Mesendoderm (in vitro differentiated cells): Measurements from ENCODE around the gene MED13.
A peak's percentile ranks its signal among the peaks of the same experiment; 100 is the strongest.

Experiments
- DNase-seq: peaks from one replicate; pipeline ENCODE4 v3.0.0; 2013
- H2AK5ac ChIP-seq: 2 replicates; pipeline ENCODE4 v1.6.1; 2013; ENCODE audit warnings: low read length, inconsistent platforms
- H2BK120ac ChIP-seq: 2 replicates; pipeline ENCODE4 v1.6.1; 2013; ENCODE audit warnings: low read depth, mild to moderate bottlenecking, low read length, moderate library complexity, mixed read lengths
- H2BK15ac ChIP-seq: replicated peaks from 2 replicates; pipeline ENCODE4 v1.6.1; 2013; ENCODE audit warnings: low read depth, mild to moderate bottlenecking, moderate library complexity
- H2BK5ac ChIP-seq: 2 replicates; pipeline ENCODE4 v1.6.1; 2013; ENCODE audit warnings: low read length, inconsistent platforms
- H3K18ac ChIP-seq: 2 replicates; pipeline ENCODE4 v1.6.1; 2013; ENCODE audit warnings: mild to moderate bottlenecking, low read length, mixed read lengths
- H3K23ac ChIP-seq: one replicate; pipeline ENCODE4 v1.6.1; 2013; ENCODE audit warnings: low read length
- H3K27ac ChIP-seq: 2 replicates; pipeline ENCODE4 v1.5.1; 2013; ENCODE audit warnings: low read depth, mild to moderate bottlenecking, inconsistent platforms, low read length, moderate library complexity
- H3K27me3 ChIP-seq: 2 replicates; pipeline ENCODE4 v1.6.1; 2013; ENCODE audit warnings: low read length, control low read depth, mild to moderate bottlenecking, inconsistent platforms; ENCODE audit not compliant: insufficient read depth, poor library complexity
- H3K36me3 ChIP-seq: 2 replicates; pipeline ENCODE4 v1.6.1; 2013; ENCODE audit warnings: low read length, inconsistent platforms; ENCODE audit not compliant: control insufficient read depth, insufficient read depth
- H3K4ac ChIP-seq: one replicate; pipeline ENCODE4 v1.6.1; 2013; ENCODE audit warnings: low read depth, mild to moderate bottlenecking, low read length, moderate library complexity
- H3K4me1 ChIP-seq: 2 replicates; pipeline ENCODE4 v1.6.1; 2013; ENCODE audit warnings: low read depth, low read length, inconsistent platforms; ENCODE audit not compliant: control insufficient read depth
- H3K4me2 ChIP-seq: 2 replicates; pipeline ENCODE4 v1.6.1; 2013; ENCODE audit warnings: low read length
- H3K4me3 ChIP-seq: 2 replicates; pipeline ENCODE4 v1.5.1; 2013; ENCODE audit warnings: mild to moderate bottlenecking, low read length
- H3K56ac ChIP-seq: one replicate; pipeline ENCODE4 v1.6.1; 2013; ENCODE audit warnings: low read length
- H3K79me1 ChIP-seq: 2 replicates; pipeline ENCODE4 v1.6.1; 2013; ENCODE audit warnings: low read length, inconsistent platforms
- H3K79me2 ChIP-seq: 2 replicates; pipeline ENCODE4 v1.6.1; 2013; ENCODE audit warnings: mild to moderate bottlenecking, low read length; ENCODE audit not compliant: control insufficient read depth, insufficient read depth
- H3K9ac ChIP-seq: 2 replicates; pipeline ENCODE4 v1.6.1; 2013; ENCODE audit warnings: low read length, inconsistent platforms
- H4K5ac ChIP-seq: one replicate; pipeline ENCODE4 v1.6.1; 2013; ENCODE audit warnings: low read length
- H4K8ac ChIP-seq: one replicate; pipeline ENCODE4 v1.6.1; 2013; ENCODE audit warnings: low read depth, mild to moderate bottlenecking, control low read depth, low read length, moderate library complexity
- WGBS: extraction: QIAGEN DNeasy Blood & Tissue Kit; methylation state at CpG from one replicate; pipeline ENCODE4 v1.1.7; 2013; ENCODE audit warnings: low lambda C conversion rate, missing lambda C conversion rate; ENCODE audit not compliant: insufficient coverage; ENCODE audit errors: extremely low coverage; 5-methylcytosine and 5-hydroxymethylcytosine counted together

MED13 gene

DNA sequence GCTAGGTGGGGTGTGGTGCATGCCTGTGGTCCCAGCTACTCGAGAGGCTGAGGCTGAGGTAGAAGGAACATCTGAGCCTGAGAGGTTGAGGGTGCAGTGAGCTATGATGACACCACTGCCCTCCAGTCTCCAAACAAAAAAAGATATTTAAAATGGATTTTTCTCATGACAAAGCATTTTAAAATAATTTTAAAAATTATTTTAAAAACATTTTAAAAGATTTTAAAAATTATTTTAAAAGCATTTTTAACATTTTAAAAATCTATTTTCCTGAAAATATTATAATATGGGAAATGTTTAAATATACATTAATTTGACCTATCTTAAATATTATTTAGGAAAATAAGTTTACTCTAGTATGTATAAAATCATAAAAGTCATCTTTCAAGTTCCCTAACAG is 26.8 kb downstream of the MED13 start:
- Histone ChIP-seq H3K18ac (no peak overlapping the region), H2BK120ac (no peak overlapping the region), H2BK5ac (no peak overlapping the region), H3K4ac (no peak overlapping the region), H3K4me3 (no peak overlapping the region), H3K9ac (no peak overlapping the region), H3K36me3 (no peaks in the 10 kb centered on the region), H3K4me1 (no peaks in the 10 kb centered on the region), H4K8ac (no peak overlapping the region), H3K56ac (no peak overlapping the region), H2AK5ac (no peak overlapping the region), H3K79me2 (peaks cover 16% of the 10 kb centered on the region), H3K4me2 (no peak overlapping the region), H3K27me3 (no peaks in the 10 kb centered on the region), H3K23ac (no peak overlapping the region), H3K79me1 (peaks cover 9% of the 10 kb centered on the region), H3K27ac (no peak overlapping the region), H2BK15ac (no peak overlapping the region), H4K5ac (no peak overlapping the region)
- no peak for DNase-seq
- WGBS: no CpG with 5 or more reads among the region's 1 CpG

GRCh38 chr17:62033317-62033716 is 31.8 kb downstream of the MED13 start:
- no peak overlapping the region for H3K9ac ChIP-seq
- no peak overlapping the region for H3K4ac ChIP-seq
- H3K79me2 ChIP-seq: peaks cover 7% of the 10 kb centered on the region
- no peak for DNase-seq
- H2BK120ac ChIP-seq: no peak overlapping the region
- peaks cover 8% of the 10 kb centered on the region for H3K36me3 ChIP-seq
- H3K27ac ChIP-seq: no peak overlapping the region
- no peak overlapping the region for H3K56ac ChIP-seq
- peaks cover 8% of the 10 kb centered on the region for H3K79me1 ChIP-seq
- H3K18ac ChIP-seq: no peak overlapping the region
- no peak overlapping the region for H3K23ac ChIP-seq
- no peak overlapping the region for H4K5ac ChIP-seq
- H4K8ac ChIP-seq: no peak overlapping the region
- H2BK15ac ChIP-seq: no peak overlapping the region
- H2AK5ac ChIP-seq: no peak overlapping the region
- H3K4me3 ChIP-seq: no peak overlapping the region
- no peaks in the 10 kb centered on the region for H3K4me1 ChIP-seq
- no peak overlapping the region for H3K4me2 ChIP-seq
- H2BK5ac ChIP-seq: no peak overlapping the region
- H3K27me3 ChIP-seq: no peaks in the 10 kb centered on the region

DNA sequence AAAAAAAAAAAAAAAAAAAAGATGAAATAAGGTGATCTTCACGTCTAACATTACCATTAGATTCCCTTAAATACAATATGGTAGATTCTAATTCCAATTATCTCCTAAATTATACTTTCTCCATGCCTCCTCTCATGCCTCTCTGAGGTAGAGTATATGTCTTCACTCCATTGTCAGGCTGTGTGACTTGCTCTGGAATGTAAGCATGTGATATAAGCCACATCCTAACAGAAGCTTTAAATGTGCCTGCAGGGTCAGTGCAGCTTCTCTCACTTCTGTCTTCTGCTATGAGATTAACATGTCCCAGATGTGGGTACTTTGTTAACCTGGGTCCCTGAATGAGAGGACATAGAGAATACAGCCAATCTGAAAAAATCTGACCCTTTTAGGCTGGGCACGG is 32.6 kb downstream of the MED13 start:
- no CpG with 5 or more reads among the region's 2 CpGs for WGBS
- H3K23ac ChIP-seq: no peak overlapping the region
- H2BK5ac ChIP-seq: no peak overlapping the region
- no peak overlapping the region for H3K4me3 ChIP-seq
- H3K27me3 ChIP-seq: no peaks in the 10 kb centered on the region
- no peak overlapping the region for H3K4ac ChIP-seq
- peaks cover 6% of the 10 kb centered on the region for H3K79me1 ChIP-seq
- no peak overlapping the region for H2BK15ac ChIP-seq
- H3K4me1 ChIP-seq: no peaks in the 10 kb centered on the region
- no peak overlapping the region for H4K8ac ChIP-seq
- H3K79me2 ChIP-seq: peaks cover 8% of the 10 kb centered on the region
- H3K36me3 ChIP-seq: peaks cover 8% of the 10 kb centered on the region
- H2BK120ac ChIP-seq: no peak overlapping the region
- no peak overlapping the region for H3K27ac ChIP-seq
- H4K5ac ChIP-seq: no peak overlapping the region
- H3K9ac ChIP-seq: no peak overlapping the region
- H2AK5ac ChIP-seq: no peak overlapping the region
- peak; percentile 4 for DNase-seq
- no peak overlapping the region for H3K56ac ChIP-seq
- H3K18ac ChIP-seq: no peak overlapping the region
- H3K4me2 ChIP-seq: no peak overlapping the region

DNA sequence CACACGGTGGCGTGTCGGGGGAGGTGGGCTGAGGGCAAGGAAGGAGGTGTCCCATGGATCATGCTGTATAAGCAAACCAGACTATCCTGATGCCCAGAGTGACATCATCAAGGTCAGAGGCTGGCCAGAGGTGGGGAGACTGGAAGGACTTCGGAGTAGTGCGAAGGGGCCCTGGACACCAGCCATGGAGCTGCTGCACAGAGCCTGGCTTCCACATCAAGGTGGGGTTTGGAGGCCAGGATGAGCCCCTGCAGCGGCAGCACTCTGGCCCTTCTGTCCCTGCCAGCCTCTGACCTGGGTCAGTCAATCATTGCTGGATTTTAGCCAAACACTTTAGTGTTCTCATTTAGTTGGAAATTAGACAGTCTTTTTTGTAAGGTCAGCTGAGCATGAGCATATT is 34.8 kb downstream of the MED13 start:
- H2BK120ac ChIP-seq: no peak overlapping the region
- H3K18ac ChIP-seq: no peak overlapping the region
- no peaks in the 10 kb centered on the region for H3K4me1 ChIP-seq
- no peak overlapping the region for H3K4me3 ChIP-seq
- H3K36me3 ChIP-seq: peaks cover 8% of the 10 kb centered on the region
- no CpG with 5 or more reads among the region's 6 CpGs for WGBS
- H3K56ac ChIP-seq: no peak overlapping the region
- H4K5ac ChIP-seq: no peak overlapping the region
- H3K4ac ChIP-seq: no peak overlapping the region
- no peak overlapping the region for H3K9ac ChIP-seq
- no peak overlapping the region for H4K8ac ChIP-seq
- H2BK5ac ChIP-seq: no peak overlapping the region
- H2AK5ac ChIP-seq: no peak overlapping the region
- no peak overlapping the region for H2BK15ac ChIP-seq
- H3K79me1 ChIP-seq: peaks cover 5% of the 10 kb centered on the region
- H3K27ac ChIP-seq: no peak overlapping the region
- peaks cover 4% of the 10 kb centered on the region for H3K79me2 ChIP-seq
- H3K4me2 ChIP-seq: no peak overlapping the region
- no peak overlapping the region for H3K23ac ChIP-seq
- no peak for DNase-seq
- H3K27me3 ChIP-seq: no peaks in the 10 kb centered on the region

- Histone ChIP-seq H3K36me3 (peaks cover 4% of the 10 kb centered on the region), H2BK120ac (no peak overlapping the region), H3K4ac (no peak overlapping the region), H3K9ac (no peak overlapping the region), H3K18ac (no peak overlapping the region), H3K79me1 (no peaks in the 10 kb centered on the region), H3K23ac (no peak overlapping the region), H4K5ac (no peak overlapping the region), H3K4me2 (no peak overlapping the region), H2AK5ac (no peak overlapping the region), H2BK5ac (no peak overlapping the region), H4K8ac (no peak overlapping the region), H3K4me1 (no peaks in the 10 kb centered on the region), H3K79me2 (peaks cover 2% of the 10 kb centered on the region), H3K27ac (no peak overlapping the region), H3K27me3 (no peaks in the 10 kb centered on the region), H2BK15ac (no peak overlapping the region), H3K4me3 (no peak overlapping the region), H3K56ac (no peak overlapping the region)
- WGBS: no CpG with 5 or more reads among the region's 2 CpGs
- DNase-seq: no peak
Measured at GRCh38 chr17:62024866-62025265, 40.2 kb downstream of the MED13 start.

- no peaks in the 10 kb centered on the region for H3K4me1 ChIP-seq
- no peaks in the 10 kb centered on the region for H3K36me3 ChIP-seq
- H4K5ac ChIP-seq: no peak overlapping the region
- no peak overlapping the region for H3K23ac ChIP-seq
- H3K27me3 ChIP-seq: no peaks in the 10 kb centered on the region
- no peaks in the 10 kb centered on the region for H3K79me1 ChIP-seq
- no peak overlapping the region for H3K4ac ChIP-seq
- H2AK5ac ChIP-seq: no peak overlapping the region
- no peak for DNase-seq
- no peak overlapping the region for H2BK15ac ChIP-seq
- no peak overlapping the region for H3K4me2 ChIP-seq
- no peak overlapping the region for H3K4me3 ChIP-seq
- H3K18ac ChIP-seq: no peak overlapping the region
- H3K79me2 ChIP-seq: no peaks in the 10 kb centered on the region
- H3K9ac ChIP-seq: no peak overlapping the region
- H3K56ac ChIP-seq: no peak overlapping the region
- H2BK120ac ChIP-seq: no peak overlapping the region
- H4K8ac ChIP-seq: no peak overlapping the region
- H2BK5ac ChIP-seq: no peak overlapping the region
- no peak overlapping the region for H3K27ac ChIP-seq
Measured at GRCh38 chr17:62017912-62018311, 47.2 kb downstream of the MED13 start.
